Inferior parietal cortex (tissue), 1 donor: Measurements from ENCODE around the gene PTPRD.
"Not testable (repeated sequence)": the region's sequence is repeated elsewhere in the genome, so short reads cannot be mapped to it uniquely, and the experiment has no call there.

ENCODE experiments used
- DNase-seq: peaks from one replicate; pipeline ENCODE4 v3.0.0-alpha.2; 2016; ENCODE audit errors: extremely low spot score

Gene PTPRD

DNA sequence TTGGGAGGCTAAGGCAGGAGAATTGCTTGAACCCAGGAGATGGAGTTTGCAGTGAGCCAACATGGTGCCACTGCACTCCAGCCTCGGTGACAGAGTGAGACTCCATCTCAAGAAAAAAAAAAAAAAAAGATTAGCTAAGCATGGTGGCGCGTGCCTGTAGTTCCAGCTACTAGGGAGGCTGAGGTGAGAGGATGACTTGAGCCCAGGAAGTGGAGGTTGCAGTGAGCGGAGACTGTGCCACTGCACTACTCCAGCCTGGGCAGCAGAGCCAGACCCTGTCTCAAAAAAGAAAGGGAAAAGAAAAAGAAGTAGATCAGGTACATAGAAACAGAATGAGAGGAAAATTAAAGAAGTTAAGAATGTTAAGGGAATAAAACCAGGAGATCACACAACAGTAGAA, 1886.1 kb downstream of the PTPRD start:
- DNase-seq: no peak

DNA sequence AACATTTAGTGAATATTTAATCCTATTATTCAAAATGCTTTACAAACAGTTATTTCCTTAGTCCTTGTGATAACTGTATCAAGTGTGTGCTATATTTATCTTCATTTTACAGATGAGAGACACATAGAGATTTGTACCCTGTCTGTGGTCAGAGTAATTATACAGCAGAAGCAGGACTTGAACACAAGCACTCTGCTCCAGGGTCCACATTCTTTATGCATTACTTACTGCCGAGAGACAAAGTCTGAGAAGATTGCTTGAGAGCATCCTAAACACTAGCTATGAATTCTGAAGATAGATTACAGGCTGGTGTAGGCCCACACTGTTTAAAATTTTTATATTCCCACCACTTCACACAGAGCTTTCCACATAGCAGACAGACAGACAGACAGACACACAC, 1887.2 kb downstream of the PTPRD start:
- DNase-seq: no peak

DNA sequence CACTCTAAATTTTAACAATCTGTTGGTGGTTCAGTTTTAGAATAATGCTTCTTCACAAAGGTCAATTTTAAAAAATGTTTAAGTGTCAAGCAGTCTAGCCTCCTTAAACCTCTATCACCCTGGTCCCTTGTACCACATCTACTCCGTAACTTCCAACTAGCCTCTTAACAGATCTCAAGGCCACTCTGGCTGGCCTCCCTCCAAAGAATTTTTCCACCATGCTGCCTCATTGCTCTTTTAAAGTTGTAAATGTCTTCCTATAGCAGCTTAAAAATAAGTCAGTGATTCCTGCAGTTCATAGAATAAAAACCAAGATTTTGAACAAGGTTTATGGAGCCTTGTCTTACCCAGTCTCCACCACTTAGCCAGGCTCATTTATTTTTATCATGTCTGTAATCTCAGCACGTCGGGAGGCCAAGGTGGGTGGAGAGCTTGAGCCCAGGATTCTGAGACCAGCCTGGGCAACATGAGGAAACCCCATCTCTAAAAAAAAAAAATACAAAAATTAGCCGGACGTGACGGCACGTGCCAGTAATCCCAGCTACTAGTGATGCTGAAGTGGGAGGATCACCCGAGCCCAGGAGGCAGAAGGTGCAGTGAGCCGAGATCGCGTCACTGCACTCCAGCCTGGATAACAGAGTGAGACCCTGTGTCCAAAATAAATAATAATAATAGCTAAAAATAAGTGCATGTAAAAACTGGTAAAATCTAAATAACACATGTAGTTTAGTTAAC, 1888.4 kb downstream of the PTPRD start:
- DNase-seq: no peak

DNA sequence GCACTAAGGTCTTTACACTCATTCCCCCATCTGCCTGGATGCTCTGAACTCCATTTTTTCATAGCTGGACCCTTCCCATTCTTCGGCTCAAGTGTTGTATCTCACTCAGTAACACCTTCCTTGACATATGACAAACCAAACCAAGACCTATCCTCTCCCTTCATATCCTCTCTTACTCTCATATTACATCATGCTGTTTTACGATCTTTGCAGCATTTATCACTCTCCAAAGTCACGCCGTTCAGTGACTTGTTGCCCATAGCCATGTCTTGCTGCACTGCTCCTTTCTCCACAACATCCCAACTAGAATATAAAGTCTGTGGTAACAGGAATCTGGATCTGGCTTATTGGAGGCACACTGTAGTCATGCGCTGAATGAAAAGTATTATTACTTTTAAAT, 1889.6 kb downstream of the PTPRD start:
- DNase-seq: no peak

DNA sequence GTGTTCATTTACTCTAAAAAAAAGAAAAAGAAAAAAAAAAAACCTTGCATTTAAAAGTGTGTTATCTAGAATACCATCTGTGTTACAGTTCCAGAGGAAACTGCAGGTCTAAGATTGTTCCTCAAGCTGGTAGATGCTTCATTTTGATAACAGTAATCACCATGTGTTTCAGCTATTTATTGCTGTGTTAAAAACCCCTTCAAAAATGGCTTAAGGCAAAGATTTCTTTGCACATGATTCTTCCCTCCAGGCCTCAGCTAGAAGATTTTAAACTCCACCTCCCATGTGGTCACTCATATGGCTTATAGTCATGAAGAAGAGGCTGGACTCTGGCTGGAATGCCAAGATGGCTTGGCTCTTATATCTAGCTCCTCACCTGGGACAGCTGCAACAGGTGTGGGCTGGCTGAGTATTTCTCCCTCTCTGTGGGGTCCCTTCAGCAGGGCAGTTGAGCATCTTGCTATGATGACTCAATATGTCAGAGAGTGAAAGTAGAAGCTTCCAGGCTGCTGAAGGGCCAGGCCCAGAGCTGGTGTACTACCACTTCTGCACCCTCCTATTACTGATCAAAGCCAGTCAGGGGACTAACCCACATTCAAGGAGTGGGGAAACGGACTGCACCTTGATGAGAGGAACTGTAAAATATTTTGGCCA, 1892.8 kb downstream of the PTPRD start:
- no peak for DNase-seq

DNA sequence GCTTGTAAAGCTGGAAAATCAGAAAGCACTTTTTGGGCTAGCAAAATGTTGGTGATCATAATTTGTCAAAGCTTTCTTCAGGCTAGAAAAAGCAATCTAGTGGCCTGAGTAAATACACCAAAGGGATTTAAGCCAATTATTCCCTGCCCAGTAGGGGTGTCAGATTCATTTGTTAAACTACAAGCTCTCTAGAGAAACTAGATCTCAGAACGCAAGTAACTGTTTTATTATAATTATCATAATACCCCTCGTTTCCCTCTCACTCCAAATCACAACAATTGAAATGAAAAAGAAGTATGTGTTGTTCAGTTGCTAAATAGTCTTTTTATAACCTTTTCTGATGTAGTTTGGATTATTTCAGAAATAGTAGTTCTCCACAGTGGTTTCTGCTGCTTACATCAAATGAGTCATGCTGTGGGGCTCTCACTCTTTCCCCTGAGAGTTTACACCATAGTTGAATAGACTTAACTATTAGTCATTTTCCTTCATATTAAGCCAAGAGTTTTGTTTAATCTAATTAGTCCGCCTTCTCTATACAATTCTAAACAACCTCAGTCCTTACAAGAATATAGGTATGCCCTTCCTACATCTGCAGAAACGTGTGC, 1894.6 kb downstream of the PTPRD start:
- no peak for DNase-seq

DNA sequence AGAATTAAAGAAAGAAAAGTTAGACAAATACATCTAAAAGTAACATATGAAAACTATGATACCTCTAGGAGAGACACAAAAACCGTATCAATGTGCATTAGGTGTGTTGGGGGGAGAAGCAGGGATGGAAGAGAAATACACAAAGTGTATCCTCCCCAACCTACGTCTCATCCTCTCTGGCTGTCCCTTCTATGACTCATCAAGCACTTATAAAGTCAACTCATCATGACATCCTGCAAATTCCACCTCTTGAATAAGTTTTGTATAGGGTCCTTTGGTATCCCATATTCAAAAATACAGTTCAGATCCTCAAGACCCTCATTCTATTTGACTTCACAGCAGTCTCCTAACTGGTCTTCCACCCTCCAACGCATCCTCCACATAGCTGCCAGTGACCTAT, 1895.7 kb downstream of the PTPRD start:
- DNase-seq: no peak

DNA sequence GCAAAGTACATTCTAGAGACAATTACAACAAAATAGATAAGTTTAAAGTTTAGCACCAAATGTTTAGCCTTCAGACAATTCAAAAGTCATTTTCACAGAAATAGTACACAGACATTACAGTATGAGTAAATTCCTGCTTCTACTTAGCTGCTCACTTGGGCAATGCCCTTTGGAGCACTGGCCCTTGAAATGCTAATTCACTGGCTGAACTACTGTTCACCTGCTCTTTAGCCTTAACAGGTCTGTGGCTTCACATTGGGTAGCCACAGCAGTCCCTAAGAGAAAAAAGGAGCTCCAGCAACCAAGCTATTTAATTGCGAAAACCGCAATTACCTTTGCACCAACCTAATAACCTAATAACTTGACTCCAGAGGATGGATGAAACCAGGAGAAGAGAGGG, 1897.0 kb downstream of the PTPRD start:
- DNase-seq: no peak

DNA sequence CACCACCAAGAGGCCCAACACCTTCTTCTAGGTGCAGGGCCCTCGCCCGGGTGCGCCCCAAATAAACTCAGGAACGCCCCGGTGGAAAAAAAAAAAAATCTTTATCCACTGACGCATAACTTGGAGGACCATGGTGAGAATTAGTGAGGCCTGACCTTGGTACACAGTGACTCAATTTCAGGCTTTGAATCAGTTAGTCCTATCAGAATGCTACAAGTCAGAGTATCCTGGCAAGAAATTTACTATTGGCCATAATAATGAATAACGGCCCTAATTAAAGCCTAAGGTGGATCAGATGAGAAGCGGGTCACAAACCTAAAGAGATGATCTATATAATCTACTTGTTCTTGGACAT, 1899.0 kb downstream of the PTPRD start:
- no peak for DNase-seq

DNA sequence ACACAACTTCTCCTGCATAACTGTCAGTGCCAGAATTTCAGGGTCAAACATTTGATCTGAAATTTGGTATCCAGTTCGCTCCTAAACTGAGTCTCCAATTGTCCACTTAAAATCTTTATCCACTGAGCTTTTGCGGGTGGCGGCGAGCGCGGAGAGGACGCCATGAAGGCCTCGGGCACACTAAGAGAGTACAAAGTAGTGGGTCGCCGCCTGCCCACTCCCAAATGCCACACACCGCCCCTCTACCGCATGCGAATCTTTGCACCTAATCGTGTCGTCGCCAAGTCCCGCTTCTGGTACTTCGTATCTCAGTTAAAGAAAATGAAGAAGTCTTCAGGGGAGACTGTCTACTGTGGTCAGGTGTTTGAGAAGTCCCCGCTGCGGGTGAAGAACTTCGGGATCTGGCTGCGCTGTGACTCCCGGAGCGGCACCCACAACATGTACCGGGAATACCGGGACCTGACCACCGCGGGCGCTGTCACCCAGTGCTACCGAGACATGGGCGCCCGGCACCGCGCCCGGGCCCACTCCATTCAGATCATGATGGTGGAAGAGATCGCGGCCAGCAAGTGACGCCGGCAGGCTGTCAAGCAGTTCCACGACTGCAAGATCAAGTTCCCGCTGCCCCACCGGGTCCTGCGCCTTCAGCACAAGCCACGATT, 1899.5 kb downstream of the PTPRD start:
- no peak for DNase-seq

DNA sequence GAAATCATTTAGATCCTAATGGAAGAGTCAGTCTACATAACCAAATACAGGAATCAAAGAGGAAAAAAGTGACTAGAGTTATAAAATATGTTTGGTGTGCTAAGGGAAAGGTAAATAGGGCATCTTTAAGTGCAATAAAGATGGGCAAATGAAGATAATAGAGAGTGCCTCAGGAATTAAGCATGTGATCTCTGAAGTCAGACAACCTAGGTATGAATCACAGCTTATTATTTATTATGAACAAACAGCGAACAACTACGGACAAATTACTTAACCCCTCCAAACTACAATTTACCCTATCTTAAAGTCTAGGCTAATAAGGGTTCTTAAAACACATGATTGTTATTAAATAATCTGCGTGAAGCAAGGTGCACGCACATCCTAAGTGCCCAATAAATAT, 1903.1 kb downstream of the PTPRD start:
- no peak for DNase-seq

DNA sequence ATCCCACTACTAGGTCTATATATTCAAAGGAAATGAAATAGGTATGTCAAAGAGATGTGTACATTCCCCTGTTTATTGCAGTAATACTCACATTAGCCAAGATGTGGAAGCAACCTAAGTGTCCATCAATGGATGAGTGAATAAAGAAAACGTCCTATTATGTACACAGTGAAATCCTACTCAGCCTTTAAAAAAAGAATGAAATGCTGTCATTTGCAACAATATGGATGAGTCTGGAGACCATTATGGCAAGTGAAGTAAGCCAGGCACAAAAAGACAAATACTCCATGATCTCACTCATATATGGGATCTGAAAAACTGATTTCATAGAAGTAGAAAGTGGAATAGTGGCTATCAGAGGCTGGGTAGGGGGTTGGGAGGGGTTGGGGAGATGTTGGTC, 1904.1 kb downstream of the PTPRD start:
- DNase-seq: no peak

DNA sequence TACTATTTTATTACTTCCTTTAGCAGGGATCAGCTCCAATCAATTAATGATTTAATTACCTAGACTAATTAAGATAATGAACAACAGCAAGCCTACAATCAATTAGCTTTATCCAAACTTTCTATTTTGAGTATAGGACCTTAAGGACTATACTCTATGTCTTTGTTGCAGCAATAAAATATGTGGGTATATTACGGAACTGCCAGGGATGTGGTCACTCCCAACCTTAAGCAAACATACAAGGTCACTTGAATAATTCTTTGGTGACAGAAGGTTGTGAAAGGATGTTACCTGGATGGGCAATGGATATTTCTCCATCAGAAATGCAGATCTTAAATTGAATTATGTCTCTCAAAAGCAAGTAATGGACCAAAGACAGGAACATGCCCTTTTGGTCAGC, 1905.8 kb downstream of the PTPRD start:
- DNase-seq: no peak

DNA sequence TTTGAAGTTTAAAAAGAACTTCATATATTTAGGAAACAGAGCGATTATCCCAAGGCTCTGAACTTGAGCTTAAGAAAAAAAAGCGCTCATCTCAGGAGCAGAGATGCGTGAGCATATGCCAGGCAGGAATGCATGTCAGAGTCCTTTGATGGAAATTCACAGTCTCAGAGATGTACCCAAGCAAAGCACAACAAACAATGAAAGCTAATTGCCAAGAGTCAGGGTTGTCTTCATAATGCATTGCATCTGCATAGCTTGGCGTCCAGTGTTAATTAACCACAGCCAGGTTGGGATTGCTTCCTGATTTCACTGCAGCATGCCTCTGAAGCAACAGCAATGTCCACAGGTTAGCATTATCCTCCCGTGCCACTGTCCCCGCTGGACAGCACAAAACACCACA, 1906.3 kb downstream of the PTPRD start:
- DNase-seq: no peak

DNA sequence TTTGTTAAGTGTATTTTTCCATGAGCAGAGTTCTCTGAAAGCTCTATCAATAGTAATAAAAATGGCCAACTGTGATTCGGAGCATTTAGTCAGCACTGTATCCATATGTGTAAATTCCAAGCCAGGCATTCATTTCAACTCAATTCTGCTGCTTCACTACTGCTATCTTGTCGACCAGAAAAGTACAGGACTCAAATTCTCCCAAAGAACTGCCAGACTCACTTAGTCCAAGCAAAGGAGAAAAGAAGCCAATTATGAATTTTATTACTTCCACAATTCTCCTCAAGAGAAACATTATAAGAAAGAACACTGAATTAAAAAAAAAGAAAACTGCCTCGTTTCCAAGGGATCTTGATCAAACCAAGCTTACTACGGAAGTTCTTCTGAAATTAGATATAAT, 1906.9 kb downstream of the PTPRD start:
- DNase-seq: no peak

DNA sequence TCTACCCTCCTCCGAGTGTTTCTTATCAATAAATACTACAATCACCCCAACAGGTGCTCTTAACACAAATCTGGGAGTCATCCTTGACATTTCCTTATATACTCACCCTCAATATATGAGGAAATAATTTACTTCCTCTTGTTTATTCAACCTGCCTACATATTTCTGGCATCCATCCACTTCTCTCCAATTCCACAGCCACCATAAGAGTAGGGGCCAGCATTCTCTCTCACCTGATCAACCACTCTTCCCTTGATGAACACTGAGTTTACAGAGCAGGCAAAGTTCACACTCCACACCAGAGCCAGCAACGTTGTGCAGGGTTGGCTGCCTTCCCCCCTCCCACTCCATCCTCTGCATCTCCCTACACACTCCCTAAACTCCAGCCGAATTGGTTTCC, 1908.9 kb downstream of the PTPRD start:
- DNase-seq: no peak

DNA sequence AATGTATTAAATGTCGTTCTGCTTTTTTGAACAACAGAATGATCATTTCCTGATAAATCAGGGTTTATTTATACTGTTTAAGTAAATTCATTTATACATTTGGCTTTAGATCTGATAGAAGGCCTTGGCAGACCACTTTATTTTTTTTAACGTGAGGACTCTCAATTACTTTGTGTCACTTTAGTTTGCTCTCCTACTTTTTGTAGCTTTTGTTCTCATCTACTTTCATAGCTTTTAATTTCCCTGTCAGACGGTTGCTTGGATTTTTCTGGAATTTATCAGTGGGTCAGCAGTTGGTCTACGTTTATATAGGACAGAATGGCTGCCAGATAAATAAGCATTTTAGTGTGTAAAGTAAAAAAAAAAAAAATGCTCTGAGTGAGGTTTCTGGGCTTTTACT, 1910.9 kb downstream of the PTPRD start:
- DNase-seq: no peak

DNA sequence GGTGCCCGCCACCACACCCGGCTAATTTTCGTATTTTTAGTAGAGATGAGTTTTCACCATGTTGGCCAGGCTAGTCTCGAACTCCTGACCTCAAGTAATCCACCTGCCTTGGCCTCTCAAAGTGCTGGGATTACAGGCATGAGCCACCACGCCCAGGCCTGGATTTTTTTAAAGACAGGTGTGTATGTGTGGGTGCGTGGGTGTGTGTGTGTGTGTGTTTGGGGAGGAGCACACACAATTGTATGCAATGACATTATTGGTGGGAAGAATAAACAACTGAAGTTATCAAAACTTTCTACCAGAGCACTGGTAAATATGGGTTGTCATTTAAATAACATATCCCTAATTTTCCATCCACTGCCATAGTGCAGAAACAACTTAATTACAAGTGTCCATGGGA, 1915.2 kb downstream of the PTPRD start:
- DNase-seq: not testable (repeated sequence)

DNA sequence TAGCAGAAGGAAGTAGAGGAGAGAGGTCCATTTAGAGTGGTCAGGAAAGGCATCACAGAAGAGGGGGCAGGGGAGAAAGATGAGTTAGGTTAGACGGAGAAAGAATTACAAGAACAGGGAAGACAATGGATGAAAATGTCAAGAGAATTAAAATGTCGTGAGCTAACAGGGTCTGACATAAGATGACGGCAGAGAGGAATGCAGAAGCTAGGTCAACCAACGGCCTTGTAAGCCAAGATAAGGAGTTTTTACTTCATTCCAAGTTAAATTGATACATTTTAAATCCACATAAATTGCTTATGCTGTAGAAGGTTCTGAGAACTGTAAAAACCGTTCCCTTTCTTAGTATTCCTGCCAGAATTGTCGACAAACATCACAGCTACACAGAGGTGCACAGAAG, 1916.3 kb downstream of the PTPRD start:
- no peak for DNase-seq

DNA sequence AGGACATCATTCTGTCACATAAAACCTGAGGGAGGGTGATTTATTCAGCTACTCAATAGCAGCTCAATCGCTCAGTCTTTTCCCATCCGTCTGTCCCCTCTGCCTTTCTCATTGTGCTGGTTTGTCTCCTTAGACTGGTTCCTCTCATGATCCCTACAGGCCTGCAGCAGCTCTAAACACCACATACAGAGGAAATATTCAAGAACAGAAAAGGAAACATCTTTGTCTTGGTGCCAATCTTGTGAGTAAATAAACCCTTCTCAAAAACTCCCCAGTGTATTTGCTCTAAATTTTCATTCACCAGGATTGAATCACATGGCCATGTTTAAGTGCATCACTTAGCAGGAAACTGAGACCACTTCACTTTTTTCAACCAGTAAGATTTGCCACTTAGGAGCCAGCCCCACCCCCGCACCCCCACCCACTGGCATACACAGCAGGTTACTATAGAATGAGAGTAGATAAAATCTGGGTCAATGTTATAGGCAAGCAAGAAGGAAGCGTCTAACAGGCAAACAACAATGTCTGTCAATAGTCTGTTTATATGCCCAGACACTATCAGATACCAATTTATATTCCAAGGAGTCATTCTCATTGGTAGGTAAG, 1917.7 kb downstream of the PTPRD start:
- DNase-seq: no peak

DNA sequence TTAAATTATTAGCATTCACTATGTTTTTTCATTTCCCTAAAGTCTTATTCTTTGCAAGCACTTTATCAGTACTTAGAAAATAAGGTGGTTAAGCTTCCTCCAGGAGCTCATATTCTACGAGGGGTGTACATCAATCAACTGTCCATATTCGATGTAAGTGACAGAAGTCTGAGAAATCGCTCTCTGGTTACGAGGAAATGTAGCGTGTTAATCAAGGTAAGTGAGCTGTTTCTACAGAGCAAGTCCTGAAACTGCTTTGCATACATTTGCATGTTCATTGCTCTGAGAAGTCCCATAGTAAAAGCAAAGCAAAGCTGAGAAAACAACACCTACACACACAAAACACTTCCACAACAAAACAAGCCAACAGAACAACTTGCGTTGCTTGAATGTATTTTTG, 1919.3 kb downstream of the PTPRD start:
- DNase-seq: no peak

DNA sequence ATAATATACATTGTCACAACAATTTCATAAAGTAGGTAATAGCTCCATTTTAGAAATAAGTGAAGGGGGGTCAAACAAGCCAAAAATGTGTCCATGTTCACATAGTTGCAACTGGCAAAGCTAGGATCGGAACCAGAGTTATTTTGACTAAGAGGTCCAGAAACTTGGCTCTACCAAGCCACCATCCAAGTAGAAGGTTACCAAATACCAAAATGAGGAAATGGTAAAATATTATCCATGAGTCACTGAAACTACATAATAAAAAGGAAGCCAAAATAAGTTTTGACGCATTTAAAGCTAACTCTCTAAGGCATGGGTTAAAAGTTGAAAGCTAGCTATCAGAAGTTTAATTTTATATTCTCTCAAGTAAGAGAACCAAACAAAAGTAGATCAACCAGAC, 1926.3 kb downstream of the PTPRD start:
- no peak for DNase-seq

DNA sequence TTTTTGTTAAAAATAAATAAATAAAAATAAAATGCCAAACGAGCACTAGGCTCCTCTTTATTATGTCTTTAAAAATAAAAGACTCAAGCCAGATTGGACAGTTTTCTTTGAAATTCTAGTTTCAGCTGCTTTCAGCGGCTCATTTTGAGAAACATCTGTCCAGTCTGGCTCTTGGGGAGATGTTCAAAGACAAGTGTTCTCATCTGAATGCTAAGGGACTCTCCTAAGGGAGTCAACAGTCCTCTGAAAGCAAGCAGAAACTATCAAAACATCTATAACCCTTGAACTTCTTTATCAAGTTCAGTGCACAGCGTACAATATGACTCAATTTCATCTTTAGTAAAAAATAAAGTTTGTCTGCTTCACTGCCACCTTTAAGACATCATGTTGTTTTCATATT, 1927.0 kb downstream of the PTPRD start:
- no peak for DNase-seq
